GM19239 (cell line): ENCODE measurements around the gene MAGI2.
"Not testable (repeated sequence)": the region's sequence is repeated elsewhere in the genome, so short reads cannot be mapped to it uniquely, and the experiment has no call there.

Experiments
- DNase-seq: peaks from one replicate; pipeline ENCODE4 v3.0.0; 2011; ENCODE audit warnings: low spot score; ENCODE audit not compliant: insufficient read length
- FAIRE-seq: peaks from 2 replicates; lab custom pipeline; 2011; peaks lifted over from hg19 to GRCh38; lab: Jason Lieb, UNC

MAGI2 gene

GRCh38 chr7:78020136-78020873 is 1433.2 kb downstream of the MAGI2 start:
- DNase-seq: peak; percentile 62
- FAIRE-seq: peak; percentile 86

- peak; percentile 76 for FAIRE-seq
- DNase-seq: peak; percentile 84
These were observed 1433.9 kb downstream of the MAGI2 start for GRCh38 chr7:78019447-78020135.

DNA sequence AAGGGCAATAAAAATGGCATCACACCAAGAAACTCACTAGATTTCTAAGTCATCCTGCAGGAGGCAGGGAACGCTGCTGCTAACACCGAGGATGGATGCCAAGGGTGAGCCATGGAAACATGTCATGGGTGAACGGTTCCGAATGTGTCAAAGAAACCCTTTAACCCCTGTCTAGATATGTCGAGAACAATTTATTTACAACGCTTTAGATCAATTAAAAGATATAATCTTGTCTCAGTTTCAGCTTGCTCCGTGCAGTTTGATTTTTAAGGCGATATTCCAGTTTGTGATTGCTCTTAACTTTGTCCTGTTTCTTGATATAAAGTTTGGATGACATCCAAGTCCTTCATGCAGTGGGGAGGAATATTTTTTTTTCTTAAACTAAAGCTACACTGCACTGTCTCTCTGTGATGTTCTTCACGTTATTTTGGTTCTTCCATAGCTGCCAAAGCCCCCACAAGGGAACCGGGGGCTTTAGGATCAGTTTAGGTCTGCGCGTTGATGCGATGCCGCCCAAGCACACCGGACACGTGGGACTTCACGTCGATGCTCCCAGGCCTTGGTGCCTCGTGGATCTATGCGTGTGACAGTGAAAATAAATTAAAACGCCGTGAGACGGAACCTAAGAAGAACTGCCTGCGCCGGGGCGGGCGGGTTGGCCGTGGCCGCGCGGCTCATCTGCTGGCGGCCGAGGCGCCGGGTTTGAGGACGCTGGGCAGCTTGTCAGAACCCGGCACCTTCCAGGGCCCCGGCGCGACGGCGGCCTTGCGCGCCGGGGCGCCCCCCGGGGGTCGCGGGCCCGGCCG is 1434.6 kb downstream of the MAGI2 start:
- FAIRE-seq: peak; percentile 40
- no peak for DNase-seq

- FAIRE-seq (no peak), DNase-seq (no peak)
These were observed 1435.8 kb downstream of the MAGI2 start for GRCh38 chr7:78017591-78018100.

GRCh38 chr7:78015574-78016260 is 1437.8 kb downstream of the MAGI2 start:
- DNase-seq (no peak), FAIRE-seq (no peak)

DNA sequence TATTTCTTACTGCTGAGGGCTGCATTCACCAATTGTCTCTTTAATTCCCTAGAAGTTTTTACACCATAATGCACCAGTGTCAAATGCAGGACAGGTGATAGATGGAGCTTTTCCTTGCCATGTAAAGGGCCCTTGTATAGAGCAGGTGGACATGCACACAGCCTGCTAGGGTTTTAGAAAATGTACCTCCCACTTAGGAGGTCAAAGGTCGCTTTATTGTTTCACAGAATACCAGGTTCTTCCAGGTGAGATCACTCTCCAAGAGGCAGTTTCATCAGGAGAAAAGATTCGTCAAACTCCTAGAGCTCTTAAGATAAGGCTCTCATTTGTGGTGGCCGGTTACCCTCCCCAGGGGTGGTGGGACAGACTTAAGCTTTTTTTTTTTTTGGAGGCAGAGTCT is 1439.1 kb downstream of the MAGI2 start:
- FAIRE-seq (no peak), DNase-seq (no peak)

- FAIRE-seq: no peak
- no peak for DNase-seq
These were observed 1440.1 kb downstream of the MAGI2 start for GRCh38 chr7:78013386-78013785.

DNA sequence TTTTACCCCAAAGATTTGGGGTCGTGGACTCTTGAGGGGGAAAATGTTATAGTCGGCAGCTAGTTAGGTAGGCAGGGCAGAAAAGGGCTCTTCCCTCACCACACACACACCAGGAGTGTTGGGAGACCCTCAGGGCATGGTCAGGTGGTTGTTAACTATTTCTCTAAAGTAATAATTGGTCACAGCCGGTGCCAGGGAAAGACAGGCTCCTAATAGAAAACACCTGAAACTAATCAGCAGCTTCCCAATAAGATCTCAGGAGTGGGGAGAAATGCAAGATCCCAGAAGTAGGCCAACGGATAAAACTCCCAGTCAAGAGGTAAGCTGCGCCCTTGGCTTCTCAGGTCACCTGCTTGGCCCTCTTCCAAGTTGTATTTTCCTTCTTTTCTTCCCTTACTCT is 1441.8 kb downstream of the MAGI2 start:
- FAIRE-seq (no peak), DNase-seq (no peak)

DNA sequence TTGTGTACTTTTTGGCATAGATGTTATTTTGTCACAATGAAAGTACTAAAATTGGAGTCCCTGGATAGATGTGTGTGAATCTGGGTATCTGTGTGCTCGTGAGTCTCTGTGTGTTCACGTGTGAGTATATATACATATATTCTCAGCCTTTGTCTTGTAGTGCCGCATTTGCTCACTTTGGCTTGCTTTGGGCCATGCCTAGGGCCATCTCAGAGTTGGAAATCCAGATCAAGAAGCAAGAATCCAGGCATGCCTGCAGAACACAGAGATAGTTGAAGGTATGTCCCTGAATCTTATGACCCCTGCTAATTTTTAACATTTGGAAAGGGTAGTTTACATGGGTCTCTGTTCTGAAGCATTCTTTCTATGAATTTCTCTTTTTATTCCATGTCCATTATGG is 1446.2 kb downstream of the MAGI2 start:
- FAIRE-seq (no peak), DNase-seq (no peak)

DNA sequence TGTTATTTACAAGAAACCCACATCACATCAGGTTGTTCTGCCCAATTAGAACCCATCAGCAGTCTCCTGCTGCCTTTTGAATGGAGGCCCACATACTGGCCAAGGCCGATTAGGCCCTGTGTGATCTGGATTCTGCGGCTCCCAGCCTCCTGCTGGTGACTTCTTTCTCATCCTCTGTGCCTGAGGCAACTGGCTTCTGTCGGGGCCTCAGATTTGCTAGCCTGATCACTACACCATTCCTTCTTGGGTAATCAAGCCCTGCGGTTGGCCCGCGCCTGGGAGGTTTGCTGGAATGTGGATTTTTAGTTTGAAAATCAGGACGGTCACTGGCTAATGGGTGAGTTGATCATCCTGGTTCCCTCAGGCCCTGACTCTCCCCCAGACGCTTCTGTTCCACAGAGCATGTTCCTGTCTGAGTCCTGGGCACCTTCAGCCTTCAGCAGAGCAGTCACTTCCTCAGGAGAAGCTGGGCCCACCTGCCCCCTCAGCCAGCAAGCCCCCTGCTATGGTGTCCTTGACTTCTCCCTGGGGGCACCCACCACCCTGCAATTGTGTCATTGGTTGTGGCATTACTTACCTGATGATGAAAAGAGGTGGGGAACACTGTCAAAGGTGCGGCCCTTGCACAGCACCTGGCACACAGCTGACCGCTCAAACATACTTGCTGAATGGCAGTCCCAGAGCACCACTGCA is 1447.3 kb downstream of the MAGI2 start:
- DNase-seq (no peak), FAIRE-seq (no peak)

- DNase-seq (no peak), FAIRE-seq (no peak)
These were observed 1450.8 kb downstream of the MAGI2 start for GRCh38 chr7:78002715-78003114.

- DNase-seq: no peak
- FAIRE-seq: no peak
These were observed 1451.4 kb downstream of the MAGI2 start for GRCh38 chr7:78002021-78002420.

- DNase-seq, FAIRE-seq: not testable (repeated sequence)
These were observed 1454.3 kb downstream of the MAGI2 start for GRCh38 chr7:77999168-77999567.

DNA sequence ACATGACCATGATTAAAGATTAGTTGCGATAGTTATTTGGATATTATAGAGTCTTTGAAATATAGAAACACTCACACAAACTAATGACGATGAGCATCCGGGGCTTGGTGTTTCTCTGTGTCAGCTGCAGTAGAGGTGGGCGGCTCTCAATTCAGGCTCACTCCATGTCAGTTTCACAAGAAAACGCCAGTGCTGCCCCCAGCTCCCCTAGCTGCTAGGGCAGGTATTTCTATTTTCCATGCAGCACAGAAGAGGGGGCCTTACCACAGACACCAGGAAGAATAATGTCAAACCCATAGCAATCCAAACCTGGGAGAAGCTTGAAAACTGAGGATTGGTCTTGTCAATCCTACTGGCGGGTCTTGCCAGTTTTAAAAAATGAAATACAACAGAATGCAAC is 1457.8 kb downstream of the MAGI2 start:
- DNase-seq (no peak), FAIRE-seq (no peak)

DNA sequence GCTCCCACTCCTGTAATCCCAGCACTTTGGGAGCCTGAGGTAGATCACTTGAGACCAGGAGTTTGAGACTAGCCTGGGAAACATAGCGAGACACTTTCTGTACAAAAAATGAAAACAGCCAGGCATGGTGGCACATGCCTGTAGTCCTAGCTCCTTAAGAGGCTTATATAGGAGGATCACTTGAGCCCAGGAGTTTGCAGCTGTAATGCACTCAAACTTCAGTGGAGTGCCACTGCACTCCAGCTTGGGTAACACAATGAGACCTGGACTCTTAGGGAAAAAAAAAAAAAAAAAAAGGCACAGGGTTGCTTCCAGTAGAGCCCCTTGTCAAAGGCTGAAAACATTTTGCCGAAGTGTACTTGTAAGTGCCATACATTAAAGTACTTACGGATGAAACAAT is 1459.6 kb downstream of the MAGI2 start:
- FAIRE-seq (no peak), DNase-seq (no peak)

- no peak for FAIRE-seq
- no peak for DNase-seq
These were observed 1461.8 kb downstream of the MAGI2 start for GRCh38 chr7:77991656-77992055.

GRCh38 chr7:77989981-77990566 is 1463.4 kb downstream of the MAGI2 start:
- FAIRE-seq: no peak
- DNase-seq: no peak

GRCh38 chr7:77985974-77986339 is 1467.5 kb downstream of the MAGI2 start:
- no peak for DNase-seq
- no peak for FAIRE-seq

DNA sequence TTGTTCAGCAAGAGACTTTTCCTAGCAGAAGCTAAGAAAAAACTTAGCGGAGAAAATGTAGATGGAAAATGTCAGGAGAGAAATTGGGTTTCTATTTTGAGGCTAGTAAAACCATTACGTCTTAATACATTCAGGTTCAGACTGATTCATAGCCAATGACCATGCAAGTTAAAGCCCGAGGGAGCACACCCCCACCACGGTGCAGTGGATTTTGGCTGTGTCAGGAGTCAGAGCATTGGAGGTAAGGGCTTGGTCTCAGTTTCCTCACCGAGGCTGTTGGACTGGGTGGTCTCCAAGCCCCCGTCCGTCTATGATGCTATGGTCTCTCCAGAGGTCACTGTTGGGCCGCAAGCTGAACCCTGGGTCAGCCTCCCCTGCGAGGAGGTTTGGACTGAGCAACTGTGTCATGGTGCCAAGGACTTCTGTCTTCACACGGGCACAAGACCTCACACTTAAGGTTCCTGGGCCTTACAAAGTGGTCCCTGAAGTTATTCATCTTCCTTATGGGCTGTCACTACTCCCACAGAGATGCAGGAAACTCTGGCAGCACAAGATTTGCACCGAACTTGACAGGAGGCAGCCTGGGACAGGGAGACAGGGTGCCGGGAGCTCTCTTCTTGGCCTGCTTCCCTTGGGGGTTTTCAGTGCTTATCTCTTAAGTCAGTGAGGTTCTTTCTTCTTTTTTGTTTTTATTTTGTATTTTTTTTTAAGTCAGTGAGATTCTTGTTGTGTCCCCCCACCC is 1468.1 kb downstream of the MAGI2 start:
- no peak for FAIRE-seq
- no peak for DNase-seq
